ENCODE data around the gene TEX38. TPM values are rescaled to one million over a fixed set of nuclear protein-coding genes. Genes with fewer than 3 reads are reported as not detected.
"Not testable (repeated sequence)": the region's sequence is repeated elsewhere in the genome, so short reads cannot be mapped to it uniquely, and the experiment has no call there.

The TEX38 gene
- total RNA-seq, 1 experiment from 2014 or later: not detected

- H3K36me3 Mint-ChIP-seq (ENCODE audit: insufficient read depth, unreplicated experiment): peaks cover 28% of the 10 kb centered on the region
- H3K27ac Mint-ChIP-seq (ENCODE audit: low read depth, unreplicated experiment): peak within 1 kb of the TSS; percentile 90
- ChIA-PET POLR2A (interaction anchor here (0.6 to 3.9 kb wide), 19 partner anchors 9 to 615 kb away, joined by 3 to 18 read pairs (median 4); partner anchors contain the start of genes ATPAF1, CMPK1, MKNK1 and MOB3C), CTCF (interaction anchor here (0.6 to 1.4 kb wide), 3 partner anchors 29 to 456 kb away, joined by 4 to 6 read pairs (median 5); no protein-coding TSS in a partner anchor)
- BruUV-seq (replicated peaks): TSS peak; percentile 38
- H3K9me3 Mint-ChIP-seq (ENCODE audit: unreplicated experiment): no peaks in the 10 kb centered on the region
- peaks cover 25% of the 10 kb centered on the region for H3K4me1 Mint-ChIP-seq (ENCODE audit: insufficient read depth, unreplicated experiment)
- DNase-seq (ENCODE audit: unreplicated experiment): peak; percentile 97
- intact Hi-C loops (cut with micrococcal nuclease): loop anchor here (2.0 kb wide), 1 partner anchor 162 kb away; no protein-coding TSS in a partner anchor
- no peaks in the 10 kb centered on the region for H3K27me3 Mint-ChIP-seq (ENCODE audit: insufficient read depth, unreplicated experiment)
- no peak for TF ChIP-seq CTCF (IDR thresholded peaks at IDR 0.05; ENCODE audit: unreplicated experiment)
- H3K4me3 Mint-ChIP-seq (ENCODE audit: unreplicated experiment): peak within 1 kb of the TSS; percentile 82
Measured at GRCh38 chr1:46718727-46719622, 47.3 kb downstream of the TEX38 start, which contains the start of gene EFCAB14. Gene EFCAB14, minus strand, starts transcription at chr1:46719114. Its CDS starts 1,027 bp downstream, at chr1:46718087.

- Mint-ChIP-seq H3K27me3 (ENCODE audit: insufficient read depth, unreplicated experiment) (no peaks in the 10 kb centered on the region), H3K4me3 (ENCODE audit: unreplicated experiment) (peak overlapping the region; percentile 82), H3K36me3 (ENCODE audit: insufficient read depth, unreplicated experiment) (peaks cover 21% of the 10 kb centered on the region), H3K27ac (ENCODE audit: low read depth, unreplicated experiment) (peak overlapping the region; percentile 90), H3K4me1 (ENCODE audit: insufficient read depth, unreplicated experiment) (peaks cover 25% of the 10 kb centered on the region), H3K9me3 (ENCODE audit: unreplicated experiment) (no peaks in the 10 kb centered on the region)
- CTCF ChIA-PET: interaction anchor here (0.6 to 1.4 kb wide), 4 partner anchors 28 to 456 kb away, joined by 3 to 6 read pairs (median 4); no protein-coding TSS in a partner anchor
- intact Hi-C loops (cut with micrococcal nuclease): loop anchor here (2.0 to 10.0 kb wide), 2 partner anchors 163 to 315 kb away; no protein-coding TSS in a partner anchor
- TF ChIP-seq CTCF (IDR thresholded peaks at IDR 0.05; ENCODE audit: unreplicated experiment): no peak
- POLR2A ChIA-PET: interaction anchor here (1.2 to 3.9 kb wide), 10 partner anchors 9 to 614 kb away, joined by 3 to 18 read pairs (median 6); partner anchors contain the start of genes ATPAF1, CMPK1, MKNK1 and MOB3C
- DNase-seq (ENCODE audit: unreplicated experiment): peak; percentile 16
- no TSS peak for BruUV-seq (replicated peaks)
Measured at GRCh38 chr1:46719689-46720088, 48.0 kb downstream of the TEX38 start.

GRCh38 chr1:46720319-46720718, 48.7 kb downstream of the TEX38 start:
- Mint-ChIP-seq H3K4me1 (ENCODE audit: insufficient read depth, unreplicated experiment) (peaks cover 30% of the 10 kb centered on the region), H3K36me3 (ENCODE audit: insufficient read depth, unreplicated experiment) (peaks cover 14% of the 10 kb centered on the region)
- ChIA-PET POLR2A (interaction anchor here (1.2 to 3.9 kb wide), 6 partner anchors 8 to 76 kb away, joined by 3 to 18 read pairs (median 6); partner anchors contain the start of gene ATPAF1), CTCF (interaction anchor here (0.8 to 1.4 kb wide), 2 partner anchors 27 to 86 kb away, joined by 3 to 5 read pairs; no protein-coding TSS in a partner anchor)
- not testable (repeated sequence) for H3K27ac Mint-ChIP-seq (ENCODE audit: low read depth, unreplicated experiment); BruUV-seq (replicated peaks); DNase-seq (ENCODE audit: unreplicated experiment); H3K4me3 Mint-ChIP-seq (ENCODE audit: unreplicated experiment); H3K27me3 Mint-ChIP-seq (ENCODE audit: insufficient read depth, unreplicated experiment); H3K9me3 Mint-ChIP-seq (ENCODE audit: unreplicated experiment)
- intact Hi-C loops (cut with micrococcal nuclease): loop anchor here (10.0 kb wide), 1 partner anchor 316 kb away; no protein-coding TSS in a partner anchor

- DNase-seq (ENCODE audit: unreplicated experiment): no peak
- BruUV-seq (replicated peaks): no TSS peak
- Mint-ChIP-seq H3K36me3 (ENCODE audit: insufficient read depth, unreplicated experiment) (peaks cover 5% of the 10 kb centered on the region), H3K27me3 (ENCODE audit: insufficient read depth, unreplicated experiment) (peaks cover 5% of the 10 kb centered on the region), H3K4me3 (ENCODE audit: unreplicated experiment) (no peak overlapping the region), H3K27ac (ENCODE audit: low read depth, unreplicated experiment) (no peak overlapping the region), H3K9me3 (ENCODE audit: unreplicated experiment) (no peaks in the 10 kb centered on the region), H3K4me1 (ENCODE audit: insufficient read depth, unreplicated experiment) (peaks cover 38% of the 10 kb centered on the region)
- intact Hi-C loops (cut with micrococcal nuclease): loop anchor here (10.0 kb wide), 1 partner anchor 316 kb away; no protein-coding TSS in a partner anchor
- CTCF ChIA-PET: interaction anchor here (0.6 kb wide), 1 partner anchor 1973 kb away, joined by 3 read pairs; no protein-coding TSS in a partner anchor
- POLR2A ChIA-PET: interaction anchor here (0.6 to 3.9 kb wide), 2 partner anchors 43 to 54 kb away, joined by 3 to 18 read pairs; partner anchors contain the start of gene ATPAF1
- no peak for TF ChIP-seq CTCF (IDR thresholded peaks at IDR 0.05; ENCODE audit: unreplicated experiment)
Measured at GRCh38 chr1:46721204-46721603, 49.5 kb downstream of the TEX38 start.
